GM15510 (cell line): ENCODE results near the gene ADARB2.

Experiments
- POLR2A ChIP-seq: IDR thresholded peaks from 3 replicates; pipeline ENCODE4 v1.6.1; 2011; ENCODE audit warnings: borderline replicate concordance; ENCODE audit not compliant: insufficient read length; ENCODE audit errors: extremely low read depth

ADARB2 gene

DNA sequence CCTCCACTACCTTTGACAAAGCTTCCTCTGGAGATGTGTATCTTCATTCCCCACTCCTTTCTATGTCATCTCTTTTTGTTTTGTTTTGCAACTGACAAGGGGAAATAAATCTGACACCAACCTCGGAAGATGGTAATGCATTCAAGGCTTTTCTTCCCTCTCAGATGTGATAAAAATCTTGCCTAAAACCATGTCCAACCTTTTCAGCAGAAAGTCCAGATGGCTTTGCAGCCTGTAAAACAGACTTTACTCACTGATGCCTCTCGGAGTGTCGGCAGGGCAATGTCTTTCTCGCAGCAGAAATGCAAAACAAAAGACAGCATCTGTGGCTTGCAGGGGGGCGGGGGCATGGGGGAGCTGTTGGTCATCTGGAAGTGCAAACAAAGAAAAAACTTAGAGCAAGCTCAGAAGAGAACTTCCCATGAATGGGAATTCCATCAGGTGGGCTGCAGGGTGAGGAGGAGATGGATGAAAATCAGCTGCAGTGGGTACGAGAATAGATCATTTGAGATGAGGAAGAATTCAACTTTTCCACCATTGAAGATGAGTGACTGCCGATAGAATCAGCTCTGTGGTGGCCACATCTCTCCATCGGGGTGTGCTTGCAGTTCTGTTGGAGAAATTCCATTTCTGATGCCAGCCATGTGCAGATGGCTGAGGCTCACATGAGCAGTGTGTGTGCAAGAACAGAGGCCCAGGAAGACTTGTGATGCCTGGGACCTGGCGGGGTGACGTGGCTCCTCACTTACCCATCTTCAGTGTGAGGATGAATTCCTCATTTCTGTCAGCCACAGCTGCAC is 443.5 kb downstream of the ADARB2 start:
- no peak for TF ChIP-seq POLR2A

DNA sequence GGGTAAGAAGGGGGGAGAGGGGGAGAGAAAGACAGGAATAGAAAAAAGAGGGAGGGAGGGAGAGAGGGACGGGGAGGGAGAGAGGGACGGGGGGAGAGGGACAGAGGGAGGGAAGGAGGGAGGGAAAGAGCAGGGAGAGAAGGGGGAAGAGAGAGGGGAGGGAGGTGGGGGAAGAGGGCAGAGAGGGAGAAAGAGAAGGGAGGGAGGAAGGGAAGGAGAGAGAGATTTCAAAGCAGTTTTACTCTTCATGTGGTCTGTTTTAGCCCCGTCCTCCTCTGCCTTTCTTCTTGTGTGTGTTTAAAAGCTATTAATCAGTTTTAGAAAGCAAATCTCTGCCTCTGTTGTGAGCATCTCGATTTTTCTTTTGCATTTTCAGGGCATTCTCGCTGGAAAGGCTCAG is 444.2 kb downstream of the ADARB2 start:
- no peak for TF ChIP-seq POLR2A

DNA sequence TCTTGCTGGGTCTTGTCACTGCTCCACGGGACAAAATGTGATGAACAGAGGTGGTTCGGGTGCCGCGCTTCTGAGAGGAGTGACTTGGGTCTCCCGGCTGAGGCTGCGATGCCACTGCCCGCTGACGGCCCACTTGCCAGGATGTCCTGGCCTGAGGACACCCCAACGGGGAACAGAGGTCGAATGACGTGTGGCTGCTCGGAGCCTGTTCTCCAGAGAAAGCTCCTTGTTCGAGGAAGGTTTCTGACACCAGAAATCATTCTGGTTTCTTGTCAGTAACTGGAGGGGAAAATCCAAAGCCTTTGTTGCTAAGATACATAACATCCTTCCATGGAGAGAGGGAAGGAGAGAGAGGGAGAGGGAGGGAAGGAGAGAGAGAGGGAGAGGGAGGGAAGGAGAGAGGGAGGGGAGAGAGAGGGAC is 444.7 kb downstream of the ADARB2 start:
- no peak for TF ChIP-seq POLR2A

DNA sequence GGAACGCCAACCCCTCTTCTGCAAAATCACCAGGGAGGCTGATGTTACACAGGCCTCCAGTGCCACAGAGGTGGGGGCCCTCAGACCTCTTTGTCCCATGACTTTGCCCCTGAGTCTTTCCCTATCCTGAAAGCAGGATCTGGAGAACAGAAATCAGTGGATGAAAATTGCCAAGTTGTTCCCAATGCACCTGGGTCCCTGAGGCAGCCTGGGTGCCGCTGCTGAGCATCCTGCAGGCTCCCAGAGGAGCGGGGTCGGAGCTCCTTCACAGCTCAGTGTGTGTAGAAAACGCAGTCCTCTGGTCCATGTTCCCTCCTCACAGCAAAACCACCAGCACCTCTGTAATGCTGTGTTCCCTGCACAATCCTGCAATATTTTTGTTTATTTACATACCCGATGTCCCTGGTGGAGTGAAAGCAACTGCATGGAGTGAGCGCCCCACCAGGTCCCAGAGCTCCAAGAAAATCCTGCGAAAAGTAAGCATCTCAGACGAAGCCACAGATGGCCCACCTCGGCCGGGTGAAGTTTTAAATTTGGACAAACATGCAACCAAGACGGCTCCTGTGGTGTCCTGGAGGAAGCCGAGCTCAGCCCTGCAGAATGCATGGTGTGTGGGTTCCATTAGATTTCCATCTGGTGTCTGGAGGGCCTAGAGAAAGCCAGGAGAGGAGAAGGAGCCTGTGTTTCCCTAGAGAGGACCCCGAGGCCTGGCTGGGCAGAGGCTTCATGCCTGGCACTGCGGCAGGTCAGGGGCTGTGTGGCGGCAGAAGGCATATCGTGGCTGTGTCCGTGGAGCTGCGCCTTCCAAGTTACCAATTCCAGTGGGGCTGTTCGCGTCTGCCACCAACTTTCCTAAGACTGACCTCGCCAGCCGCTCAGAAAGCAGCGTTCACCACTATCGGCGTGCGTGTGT is 445.9 kb downstream of the ADARB2 start:
- TF ChIP-seq POLR2A, result no peak

DNA sequence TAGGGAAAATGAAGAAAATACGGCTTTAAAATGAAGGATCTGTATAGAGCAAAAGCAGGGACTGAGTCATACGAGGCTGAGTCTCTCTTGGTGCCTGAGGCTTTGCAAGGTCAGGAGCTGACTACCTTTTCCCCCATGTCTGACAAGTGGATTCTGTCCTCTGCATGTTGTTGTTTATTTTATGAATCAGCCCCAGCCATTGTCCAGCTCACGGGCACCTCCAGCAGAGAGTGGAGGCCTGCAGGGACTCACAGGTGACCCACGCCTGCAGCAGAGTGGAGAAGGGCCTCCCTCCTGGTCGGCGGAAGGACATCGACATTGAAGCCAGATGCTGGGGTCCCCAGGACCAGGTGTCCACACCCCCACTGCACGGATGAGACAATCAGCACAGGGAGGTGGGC is 447.3 kb downstream of the ADARB2 start:
- no peak for TF ChIP-seq POLR2A

DNA sequence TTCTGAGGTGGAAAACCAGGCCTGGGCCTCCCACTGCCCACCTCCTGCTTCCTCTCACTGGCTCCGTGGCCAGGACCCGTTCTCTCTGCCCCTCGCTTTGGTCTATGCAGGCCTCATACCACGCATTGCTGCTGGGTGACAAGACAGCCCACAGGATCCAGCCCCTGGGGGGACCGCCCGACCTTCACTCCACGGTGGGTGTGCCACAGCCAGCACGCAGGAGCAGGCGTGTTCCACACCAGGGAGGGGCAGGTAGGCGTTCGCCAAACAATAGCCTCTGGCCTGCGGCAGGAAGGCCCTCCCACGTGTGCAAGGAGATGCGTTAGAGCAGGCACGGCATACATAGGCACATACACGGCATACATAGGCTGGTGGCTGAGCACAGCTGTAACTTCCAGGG is 447.7 kb downstream of the ADARB2 start:
- TF ChIP-seq POLR2A, result no peak

DNA sequence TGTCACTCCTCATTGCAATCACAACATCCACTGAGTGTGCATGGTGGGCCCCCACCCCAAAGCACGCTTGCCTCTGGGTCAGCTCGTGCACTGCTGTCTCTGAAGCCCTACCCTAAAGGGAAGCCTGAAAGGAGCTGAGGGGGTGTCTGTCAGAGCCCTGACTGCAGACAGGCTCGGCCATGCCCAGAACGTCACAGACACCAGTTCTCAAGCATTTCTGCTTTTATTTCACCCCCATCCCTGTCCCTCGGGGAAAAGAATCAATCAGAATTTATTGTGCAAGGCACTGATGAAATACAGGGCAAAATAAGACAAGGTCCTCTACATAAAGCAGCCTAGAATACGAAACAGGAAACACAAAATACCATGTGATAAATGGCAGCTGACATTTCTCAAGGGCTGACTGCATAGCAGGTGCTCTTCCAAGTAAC is 449.3 kb downstream of the ADARB2 start:
- no peak for TF ChIP-seq POLR2A

DNA sequence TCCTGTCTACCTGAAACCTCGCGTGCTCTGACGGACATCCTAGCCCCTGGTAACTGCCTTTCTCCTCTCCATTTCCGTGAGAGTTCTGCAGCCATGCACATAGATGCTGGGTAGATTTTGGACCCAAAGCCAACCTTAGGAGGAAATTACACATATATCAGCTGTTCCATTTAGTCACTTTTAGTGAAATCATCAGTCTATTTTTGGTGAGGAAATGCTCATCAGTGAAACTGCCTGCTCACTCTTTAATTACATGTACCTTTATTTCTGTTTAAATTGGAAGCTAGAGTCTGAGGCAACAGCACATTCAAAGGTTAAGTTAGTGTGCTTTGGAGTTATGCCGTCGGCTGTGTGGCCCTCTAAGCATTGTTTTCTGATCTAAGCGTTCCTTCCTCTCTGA is 449.8 kb downstream of the ADARB2 start:
- TF ChIP-seq POLR2A, result no peak

DNA sequence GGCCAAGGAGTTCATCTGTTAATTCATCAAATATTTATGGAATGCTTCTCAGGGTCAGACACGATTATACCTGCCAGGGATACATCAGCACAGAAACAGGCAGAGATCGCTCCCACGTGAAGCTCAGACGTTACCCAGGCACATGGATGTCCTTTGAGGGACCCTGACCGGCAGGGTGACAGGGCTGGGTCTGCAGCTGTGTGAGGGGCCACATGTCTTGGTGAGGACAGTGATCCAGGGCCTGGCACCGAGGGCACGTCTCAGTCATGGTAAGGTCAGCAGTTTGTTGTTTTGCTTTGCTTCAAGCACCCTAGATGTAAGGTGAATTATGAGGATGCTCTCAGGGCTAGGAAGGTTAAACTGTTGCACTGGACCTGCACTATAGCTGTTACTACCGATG is 453.2 kb downstream of the ADARB2 start:
- no peak for TF ChIP-seq POLR2A

DNA sequence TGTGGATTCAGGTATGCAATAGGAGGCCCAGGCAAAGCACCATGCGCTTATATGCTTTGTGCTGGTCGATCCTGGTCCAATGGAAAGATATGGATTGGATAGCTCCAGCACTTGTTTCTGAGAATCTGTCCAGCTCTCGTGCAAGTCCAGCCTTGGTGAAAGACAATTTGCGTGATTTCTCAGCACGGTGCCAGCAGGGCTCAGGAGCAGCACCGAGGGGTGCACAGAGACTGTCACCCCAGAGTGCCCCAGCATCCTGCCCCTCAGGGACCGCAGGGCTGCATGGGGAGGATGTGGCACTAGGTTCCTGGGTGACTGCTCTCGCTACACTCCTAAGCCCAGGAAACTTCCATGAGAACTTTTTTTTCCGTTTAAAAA is 455.9 kb downstream of the ADARB2 start:
- TF ChIP-seq POLR2A, result no peak

DNA sequence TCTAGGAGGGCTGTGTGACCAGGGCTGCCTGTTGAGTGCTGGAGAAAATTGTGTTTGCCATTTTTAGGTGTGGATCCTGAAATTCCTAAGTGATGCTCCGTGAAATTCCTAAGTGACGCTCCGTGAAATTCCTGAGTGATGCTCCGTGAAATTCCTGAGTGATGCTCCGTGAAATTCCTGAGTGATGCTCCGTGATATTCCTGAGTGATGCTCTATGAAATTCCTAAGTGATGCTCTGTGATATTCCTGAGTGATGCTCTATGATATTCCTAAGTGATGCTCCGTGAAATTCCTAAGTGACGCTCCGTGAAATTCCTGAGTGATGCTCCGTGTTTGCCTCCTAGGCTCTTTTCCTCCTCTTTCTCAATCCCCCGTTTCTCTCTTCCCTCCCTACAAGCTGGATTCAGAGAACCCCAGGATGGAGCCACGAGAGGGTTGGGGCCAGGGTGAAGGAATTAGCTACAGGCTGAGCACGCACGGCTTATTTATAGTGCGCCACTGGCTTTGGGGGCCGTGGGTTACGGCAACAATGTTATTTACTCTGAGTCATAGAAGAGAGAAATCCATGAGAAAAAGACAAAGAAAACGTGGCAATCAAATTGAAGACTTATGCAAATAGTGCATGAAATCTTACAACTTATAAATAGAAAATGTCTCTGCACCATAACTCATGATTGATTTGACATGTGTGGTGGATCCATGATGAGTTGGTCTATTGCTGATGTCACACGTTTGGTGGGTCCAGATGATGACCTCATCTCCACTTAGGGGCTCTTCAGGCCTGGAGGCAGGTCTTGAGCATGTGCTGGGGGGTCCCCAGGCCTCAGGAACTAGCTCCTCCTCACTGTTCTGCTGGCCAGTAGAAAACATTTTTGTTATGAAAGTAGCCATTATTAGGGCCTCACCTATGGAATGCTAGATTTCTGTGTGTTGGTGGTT is 456.6 kb downstream of the ADARB2 start:
- no peak for TF ChIP-seq POLR2A

DNA sequence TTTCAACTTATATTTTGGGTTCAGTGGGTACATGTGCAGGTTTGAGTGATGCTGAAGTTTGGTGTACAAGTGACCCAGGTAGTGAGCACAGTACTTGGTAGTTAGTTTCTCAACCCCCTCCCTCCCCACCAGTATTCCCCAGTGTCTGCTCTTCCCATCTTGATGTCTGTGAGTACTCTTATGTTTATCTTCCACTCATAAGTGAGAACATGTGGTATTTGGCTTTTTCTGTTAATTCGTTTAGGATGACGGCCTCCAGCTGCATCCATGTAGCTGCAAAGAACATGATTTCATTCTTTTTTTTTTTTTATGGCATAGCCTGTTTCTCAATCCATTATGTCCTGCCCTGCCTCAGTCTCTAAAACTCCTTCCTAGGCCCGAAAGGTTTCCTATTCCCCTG is 459.0 kb downstream of the ADARB2 start:
- TF ChIP-seq POLR2A, result no peak

DNA sequence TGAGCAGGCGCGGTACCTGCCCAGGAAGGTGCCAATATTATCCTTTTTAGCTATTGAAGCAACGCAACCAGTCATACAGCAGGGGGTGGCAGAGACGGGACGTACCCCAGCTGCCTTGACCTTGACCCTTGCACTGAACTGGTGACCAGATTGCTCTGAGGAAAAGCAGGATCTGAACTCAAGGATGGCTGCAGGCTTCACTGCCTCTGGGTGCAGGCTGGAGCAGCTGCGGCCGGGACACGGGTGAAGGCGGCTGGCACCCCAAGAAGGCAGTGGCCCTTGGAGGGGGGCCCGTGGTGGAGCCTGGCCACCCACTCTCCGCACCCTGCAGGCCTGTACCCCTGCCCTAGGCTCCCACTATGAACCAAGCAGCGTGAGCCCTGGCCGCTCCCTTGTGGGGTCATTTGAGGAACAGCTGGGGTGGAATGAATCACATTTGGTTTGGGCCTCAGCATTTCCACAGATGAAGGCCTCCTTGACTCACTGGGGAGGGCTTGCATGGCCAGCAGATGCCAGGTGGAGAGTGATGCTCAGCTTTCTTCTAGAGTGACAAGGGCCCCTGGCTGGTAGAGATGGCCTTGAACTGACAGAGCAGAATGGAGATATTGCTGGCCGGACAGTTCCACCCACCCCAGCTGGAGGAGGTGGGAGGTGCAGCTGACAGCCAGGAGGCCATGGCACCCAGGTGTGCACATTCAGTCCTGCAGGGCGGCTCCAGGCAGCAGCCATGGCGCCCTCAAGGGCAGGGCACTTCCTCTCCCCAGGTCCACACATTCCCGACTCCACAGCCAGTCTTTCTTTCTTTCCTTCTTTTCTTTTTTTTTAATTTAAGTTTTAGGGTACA is 462.4 kb downstream of the ADARB2 start:
- TF ChIP-seq POLR2A, result no peak
